CD4-positive, alpha-beta T cell treated with Interleukin-17A for 4 hours (primary cell): ENCODE measurements around the gene DLAT.
"Not testable (repeated sequence)": the region's sequence is repeated elsewhere in the genome, so short reads cannot be mapped to it uniquely, and the experiment has no call there.

ENCODE experiments used
- DNase-seq: peaks from one replicate; pipeline ENCODE4 v3.0.0-alpha.2; 2020; ENCODE audit warnings: mixed read lengths

DLAT gene

DNA sequence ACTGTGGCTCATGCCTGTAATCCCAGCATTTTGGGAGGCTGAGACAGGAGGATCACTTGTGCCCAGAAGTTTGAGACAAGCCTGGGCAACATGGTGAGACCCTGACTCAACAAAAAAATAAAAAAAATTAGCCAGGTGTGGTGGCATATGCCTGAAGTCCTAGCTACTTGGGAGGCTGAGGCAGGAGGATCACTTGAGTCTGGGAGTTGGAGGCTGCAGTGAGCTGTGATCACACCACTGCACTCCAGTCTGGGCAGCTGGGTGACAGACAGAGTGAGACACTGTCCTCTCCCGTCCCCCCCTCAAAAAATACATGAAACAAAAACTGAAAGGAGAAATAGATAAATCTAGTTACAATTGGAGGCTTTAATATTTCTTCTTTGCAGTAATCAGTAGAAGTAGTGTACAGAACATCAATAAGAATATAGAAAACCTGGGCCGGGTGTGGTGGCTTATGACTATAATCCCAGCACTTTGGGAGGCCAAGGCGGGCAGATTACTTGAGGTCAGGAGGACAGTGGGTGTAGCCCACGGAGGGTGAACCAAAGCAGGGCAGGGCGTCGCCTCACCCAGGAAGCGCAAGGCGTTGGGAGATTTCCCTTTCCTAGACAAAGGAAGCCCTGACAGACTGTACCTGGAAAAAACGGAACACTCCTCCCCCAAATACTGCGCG lies 19.6 kb upstream of the DLAT start:
- no peak for DNase-seq

DNA sequence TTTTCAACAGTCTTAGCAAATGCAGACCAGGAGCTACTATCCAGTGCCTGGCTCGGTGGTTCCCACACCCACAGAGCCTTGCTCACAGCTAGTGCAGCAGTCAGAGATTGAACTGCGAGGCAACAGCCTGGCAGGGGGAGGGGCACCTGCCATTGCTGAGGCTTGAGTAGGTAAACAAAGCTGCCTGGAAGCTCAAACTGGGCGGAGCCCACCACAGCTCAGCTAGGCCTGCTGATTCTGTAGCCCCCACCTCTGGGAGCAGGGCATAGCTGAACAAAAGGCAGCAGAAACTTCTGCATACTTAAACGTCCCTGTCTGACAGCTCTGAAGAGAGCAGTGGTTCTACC lies 19.1 kb upstream of the DLAT start:
- not testable (repeated sequence) for DNase-seq

DNA sequence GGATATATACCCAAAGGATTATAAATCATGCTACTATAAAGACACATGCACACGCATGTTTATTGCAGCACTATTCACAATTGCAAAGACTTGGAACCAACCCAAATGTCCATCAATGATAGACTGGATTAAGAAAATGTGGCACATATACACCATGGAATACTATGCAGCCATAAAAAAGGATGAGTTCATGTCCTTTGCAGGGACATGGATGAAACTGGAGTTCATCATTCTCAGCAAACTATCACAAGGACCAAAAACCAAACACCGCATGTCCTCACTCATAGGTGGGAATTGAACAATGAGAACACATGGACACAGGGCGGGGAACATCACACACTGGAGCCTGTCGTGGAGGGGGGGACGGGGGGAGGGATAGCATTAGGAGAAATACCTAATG lies 13.8 kb upstream of the DLAT start:
- not testable (repeated sequence) for DNase-seq

DNA sequence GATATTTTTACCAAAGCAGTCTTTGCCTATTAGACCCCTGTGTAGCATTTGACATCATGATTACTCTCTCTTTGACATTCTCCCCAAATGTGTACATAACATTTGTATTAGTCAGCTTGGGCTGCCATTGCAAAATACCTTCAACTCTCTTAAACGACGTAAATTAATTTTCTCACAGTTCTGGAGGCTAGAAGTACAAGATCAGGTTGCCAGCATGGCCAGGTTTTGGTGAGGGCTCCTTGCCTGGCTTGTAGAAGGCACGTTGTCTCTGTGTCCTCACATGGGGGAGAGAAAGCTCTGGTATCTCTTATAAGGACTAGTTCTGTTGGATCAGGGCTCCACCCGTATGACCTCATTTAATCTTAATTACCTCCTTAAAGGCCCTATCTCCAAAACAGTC lies 12.3 kb upstream of the DLAT start:
- no peak for DNase-seq

DNA sequence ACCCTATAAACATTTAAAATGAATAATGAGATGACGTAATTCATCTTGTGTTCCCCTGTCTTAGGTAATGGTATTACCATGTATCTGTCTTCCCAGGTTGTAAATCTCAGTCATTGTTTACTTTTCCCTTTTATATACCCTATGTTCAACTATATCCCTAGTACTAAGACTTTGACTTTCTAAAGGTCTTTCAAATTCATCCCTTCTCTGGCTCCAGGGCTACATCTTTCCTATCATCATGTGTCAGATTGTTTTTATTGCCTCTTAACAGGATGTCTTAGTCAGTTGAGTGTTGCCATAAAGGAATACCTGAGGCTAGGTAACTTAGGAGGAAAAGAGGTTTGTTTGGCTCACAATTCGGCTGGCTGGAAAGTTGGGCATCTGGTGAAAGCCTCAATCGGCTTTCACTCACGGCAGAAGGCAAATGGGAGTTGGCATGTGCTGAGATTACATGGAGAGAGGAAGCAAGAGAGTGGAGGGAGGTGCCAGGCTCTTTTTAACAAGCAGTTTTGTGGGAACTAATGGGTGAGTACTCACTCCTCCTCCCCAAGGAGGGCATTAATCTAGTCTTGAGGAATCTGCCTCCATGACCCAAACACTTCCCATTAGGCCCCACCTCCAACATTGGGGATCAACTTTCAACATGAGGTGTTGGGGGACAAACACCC lies 11.6 kb upstream of the DLAT start:
- no peak for DNase-seq

DNA sequence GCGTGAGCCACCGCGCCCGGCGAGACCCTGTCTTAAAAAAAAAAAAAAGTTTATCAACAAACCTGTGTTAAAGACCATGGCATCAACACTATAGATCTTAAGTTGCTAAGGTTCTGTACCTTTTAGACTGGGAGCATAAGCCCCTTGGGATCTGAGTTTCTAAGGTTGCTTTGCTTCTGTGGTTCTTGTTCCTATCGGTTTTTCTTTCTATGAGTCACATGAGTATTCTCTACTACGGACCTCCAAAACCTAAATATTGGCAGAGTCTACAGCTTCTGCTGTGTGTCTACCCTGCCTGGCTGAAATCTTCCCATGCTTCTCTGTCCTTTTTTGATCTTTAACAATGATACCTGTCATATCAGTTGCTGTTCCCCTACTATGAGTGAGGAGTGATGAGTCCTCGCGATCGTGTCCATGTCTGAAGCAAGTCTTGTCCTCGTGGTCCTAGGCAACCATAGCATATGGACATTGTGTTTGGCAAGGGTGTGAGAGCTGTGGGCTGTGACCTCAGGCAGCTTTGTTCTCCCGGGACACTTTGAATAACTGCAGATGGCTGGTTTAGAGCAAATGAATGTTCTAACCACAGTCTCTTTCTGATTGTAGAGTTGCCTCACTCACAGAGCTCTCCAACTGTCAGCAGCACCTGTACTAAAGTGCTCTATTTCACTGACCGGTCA lies 9.0 kb upstream of the DLAT start:
- DNase-seq: no peak

DNA sequence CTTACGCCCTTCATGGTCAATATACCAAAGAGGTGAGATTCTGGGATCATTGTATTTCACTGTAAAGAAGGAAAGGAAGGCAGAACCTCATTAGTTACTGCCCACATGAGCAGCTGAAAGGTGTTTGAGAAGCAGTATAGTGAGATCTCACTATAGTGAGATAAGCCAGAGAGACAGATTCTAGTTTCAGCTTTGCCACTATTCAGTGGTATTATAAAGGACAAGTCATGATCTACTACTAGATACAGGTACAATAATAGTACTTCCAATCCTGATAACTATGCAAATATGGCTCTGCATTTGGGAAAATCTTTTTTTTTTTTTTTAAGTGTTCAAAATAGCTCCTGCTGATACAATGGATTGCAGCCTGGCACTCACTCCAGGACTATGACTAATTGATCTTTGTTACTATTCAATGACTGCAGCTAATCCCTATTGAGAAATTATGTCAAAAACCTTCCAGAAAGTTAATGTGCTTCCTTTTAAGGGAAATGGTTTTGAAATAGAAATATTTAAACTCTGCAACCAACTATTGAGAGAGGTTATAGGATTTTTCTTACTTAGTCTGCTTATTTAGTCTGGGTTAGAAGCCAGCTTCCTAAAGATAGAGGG lies 8.3 kb upstream of the DLAT start:
- no peak for DNase-seq

DNA sequence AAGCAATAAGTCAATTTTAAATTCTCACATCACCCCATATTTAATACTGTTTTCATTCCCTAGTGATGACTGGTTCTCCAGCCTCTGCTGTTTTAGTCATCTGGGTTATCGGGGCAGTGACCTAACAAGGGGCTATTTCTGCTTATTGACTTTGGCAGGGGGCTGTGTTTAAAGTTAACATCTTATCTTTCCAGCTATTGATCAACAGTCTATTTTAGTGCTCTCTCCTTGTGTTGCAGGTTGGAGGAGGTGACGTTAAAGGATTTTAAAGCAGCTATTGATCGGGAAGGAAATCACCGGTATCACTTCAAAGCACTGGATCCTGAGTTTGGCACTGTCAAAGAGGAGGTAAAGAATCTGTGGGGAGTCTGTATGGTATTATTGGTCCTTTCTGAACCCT lies 7.7 kb upstream of the DLAT start:
- no peak for DNase-seq

DNA sequence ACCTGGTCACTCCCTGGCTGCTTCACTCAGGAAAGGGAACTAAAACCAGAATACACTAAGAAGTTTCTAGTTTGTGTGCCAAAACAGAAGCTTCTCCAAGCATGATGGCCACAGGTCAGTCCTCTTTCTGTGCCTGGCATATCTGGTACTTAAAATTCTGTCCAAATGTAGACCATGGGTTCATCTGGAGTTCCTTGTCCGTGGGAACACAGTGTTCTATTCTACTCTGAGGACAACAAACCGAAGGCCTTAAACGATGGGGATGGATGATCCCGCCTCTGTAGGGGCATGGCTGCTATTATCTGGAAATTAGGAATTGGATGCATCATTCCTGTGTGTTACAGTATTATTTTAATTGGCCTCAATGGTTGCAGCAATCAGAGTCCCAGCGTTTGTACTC lies 6.1 kb upstream of the DLAT start:
- no peak for DNase-seq

DNA sequence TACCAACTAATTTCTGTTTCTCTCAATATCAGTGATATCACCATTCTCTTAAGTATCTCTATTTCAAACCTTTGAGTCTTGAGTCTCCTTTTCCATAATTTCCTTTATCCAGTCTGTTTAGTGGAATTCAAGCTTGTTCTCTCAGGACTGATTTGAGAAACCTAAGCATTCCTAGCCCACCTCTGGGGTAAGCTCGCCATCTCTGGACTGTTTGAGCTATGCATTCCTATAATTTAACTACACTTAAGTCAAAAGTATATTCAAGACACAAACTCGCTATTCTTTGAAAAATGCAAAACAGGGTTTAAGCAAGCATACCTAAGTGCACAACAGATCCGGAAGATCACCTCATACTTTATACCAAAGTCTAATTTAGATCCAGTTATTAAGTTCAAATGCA lies 2.1 kb upstream of the DLAT start:
- DNase-seq: no peak

DNA sequence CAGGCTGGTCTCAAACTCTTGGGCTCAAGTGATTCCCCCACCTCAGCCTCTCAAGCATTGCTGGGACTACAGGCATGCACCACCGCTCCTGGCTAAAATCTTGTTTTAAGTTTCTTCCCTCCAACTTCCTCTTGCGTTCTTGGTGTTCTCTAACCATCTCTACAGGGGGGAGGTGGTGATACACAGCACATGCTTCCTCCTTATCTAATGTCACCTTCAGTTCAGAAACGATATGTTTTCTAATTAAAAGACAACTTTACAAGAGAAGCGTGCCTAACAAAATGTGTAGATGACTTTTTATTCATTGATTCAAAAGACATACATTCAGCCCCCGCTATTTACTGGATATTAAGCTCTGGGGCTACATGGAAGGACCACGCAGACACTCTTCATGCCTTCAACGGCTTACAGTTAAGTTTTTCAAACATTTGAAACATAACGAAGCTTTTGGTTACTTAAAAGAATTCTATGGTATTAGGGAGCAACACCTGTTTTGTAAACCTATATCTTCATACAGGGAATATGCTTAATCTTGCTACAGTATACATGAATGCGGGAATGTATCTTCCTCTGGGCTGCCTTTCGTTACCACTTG lies 933 bp upstream of the DLAT start:
- DNase-seq: peak; percentile 15

DNA sequence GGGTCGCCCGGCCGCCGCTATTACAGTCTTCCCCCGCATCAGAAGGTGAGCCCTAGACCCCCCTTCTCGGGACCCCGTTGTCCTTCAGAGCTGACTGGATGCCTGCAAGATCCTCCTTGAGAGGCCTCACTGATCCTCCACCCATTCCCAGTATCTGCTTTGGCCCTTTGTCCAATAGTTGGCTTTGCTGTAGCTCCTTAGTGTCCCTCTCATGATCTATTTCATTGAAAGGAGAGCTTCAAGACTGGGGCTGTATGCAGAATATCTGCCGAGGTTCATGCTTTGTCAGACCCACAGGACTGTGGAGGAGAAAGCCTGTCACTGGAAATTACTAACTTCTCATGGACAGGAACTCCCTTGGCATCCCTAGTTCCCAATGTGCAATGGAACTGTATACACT lies 499 bp downstream of the DLAT start:
- DNase-seq: no peak

DNA sequence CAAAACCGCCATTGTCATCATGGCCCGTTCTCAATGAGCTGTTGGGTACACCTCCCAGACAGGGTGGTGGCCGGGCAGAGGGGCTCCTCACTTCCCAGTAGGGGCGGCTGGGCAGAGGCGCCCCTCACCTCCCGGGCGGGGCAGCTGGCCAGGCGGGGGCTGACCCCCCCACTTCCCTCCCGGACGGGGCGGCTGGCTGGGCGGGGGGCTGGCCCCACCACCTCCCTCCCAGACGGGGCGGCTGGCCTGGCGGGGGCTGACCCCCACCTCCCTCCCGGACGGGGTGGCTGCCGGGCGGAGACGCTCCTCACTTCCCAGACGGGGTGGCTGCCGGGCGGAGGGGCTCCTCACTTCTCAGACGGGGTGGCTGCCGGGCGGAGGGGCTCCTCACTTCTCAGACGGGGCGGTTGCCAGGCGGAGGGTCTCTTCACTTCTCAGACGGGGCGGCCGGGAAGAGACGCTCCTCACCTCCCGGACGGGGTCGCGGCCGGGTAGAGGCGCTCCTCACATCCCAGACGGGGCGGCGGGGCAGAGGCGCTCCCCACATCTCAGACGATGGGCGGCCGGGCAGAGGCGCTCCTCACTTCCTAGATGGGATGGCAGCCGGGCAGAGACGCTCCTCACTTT lies 1.7 kb downstream of the DLAT start:
- not testable (repeated sequence) for DNase-seq

DNA sequence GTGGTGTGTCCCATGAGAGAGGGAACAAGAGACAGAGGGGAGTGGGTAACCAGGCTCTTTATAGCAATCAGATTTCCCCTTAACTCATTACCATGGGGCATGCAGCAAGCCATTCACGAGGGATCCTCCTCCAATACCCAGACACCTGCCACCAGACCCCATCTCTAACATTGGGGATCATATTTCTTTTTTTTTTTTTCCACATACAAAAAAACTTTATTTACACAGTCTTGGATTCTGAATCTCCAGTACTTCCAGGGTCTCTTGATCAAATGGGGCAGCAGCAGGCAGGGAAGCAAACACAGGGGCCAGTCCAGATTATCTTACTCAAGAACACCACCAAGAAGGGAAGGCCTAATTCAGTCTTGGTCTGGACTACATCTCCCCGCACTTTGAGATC lies 4.3 kb downstream of the DLAT start:
- DNase-seq: no peak

DNA sequence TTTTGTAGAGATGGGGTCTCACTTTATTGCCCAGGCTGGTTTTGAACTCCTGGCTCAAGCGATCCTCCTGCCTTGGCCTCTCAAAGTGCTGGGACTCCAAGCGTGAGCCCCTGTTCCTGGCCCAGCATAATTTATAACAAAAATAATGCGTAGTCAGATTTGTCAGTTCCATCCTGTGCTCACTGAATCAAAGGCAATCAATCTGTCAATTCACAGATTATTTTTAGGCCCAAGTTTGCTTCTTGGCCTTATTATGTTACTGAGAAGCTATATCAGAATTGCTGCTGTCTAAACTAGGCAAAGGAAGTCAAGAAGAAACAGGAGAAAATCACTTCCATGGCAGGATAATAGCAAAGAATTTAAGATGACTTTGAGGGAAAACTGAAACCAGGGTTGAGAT lies 8.7 kb downstream of the DLAT start:
- DNase-seq: no peak

DNA sequence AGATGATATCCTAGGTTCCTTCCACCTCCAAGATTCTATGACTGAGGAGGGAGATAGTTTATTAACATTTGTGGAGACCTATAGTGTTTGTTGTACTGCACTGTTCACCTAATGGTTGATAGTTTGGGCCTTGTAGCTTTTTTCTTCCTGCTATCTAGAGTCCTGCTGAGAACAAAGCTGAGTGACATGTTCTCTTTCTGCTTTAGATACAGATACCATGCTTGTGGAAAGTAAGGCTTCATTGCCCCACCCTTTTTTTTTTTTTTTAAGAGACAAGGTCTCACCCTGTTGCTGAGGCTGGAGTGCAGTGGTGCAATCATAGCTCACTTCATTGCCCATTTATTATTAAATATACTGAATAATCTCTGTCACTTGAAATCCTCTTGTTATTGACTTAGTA lies 12.3 kb downstream of the DLAT start:
- DNase-seq: no peak

DNA sequence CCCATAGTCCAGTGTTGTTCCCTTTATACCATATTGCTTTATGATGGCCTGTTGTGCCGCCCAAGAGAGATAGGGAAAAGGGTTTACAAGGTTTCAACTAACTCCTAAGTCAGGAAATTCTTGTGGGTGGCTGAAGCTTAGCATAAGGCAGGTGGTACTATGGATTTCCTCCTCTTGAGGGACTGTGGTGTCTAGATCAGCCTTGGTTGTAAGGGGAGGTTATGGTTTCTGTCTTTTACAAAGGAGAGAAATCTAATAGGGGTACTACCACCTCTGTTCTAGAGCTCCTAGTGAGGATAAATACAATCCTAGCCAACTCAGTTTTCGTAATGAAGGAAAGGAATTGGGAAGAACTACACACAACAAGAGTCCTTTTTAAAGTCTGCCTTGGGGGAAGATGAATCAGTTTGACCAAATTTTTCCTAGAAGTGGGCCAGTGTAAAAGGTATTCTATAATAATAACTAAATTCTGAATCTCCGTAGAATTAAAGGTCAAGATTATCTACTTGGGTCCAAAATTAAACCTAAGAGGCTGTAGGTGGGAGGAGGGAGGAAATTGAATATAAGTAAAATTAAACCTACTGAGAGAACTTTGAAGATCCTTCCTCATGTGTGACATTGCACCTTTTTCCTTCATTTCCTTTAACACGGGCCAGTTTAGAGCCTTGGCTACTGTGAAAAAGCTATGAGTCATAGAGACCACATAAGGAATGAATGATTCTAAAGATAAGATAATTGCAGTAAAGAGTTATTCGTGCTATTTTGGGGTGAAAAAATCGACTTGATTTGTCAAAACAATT lies 17.2 kb downstream of the DLAT start:
- no peak for DNase-seq

DNA sequence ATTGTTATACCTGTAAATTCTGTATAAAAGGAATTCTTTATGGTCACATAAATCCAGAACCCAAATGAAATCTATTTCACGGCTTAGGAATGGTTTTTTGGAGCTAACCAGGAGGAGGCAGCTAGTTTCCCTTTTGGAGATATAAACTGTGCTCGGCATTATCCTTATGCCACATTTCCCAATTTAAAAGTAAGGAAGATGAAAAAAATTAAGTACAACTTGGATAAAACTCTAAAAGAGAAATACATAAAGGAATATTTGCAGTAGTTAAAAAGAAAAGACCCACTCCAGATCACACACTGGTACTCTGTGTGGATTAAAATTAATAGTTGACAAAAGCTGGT lies 17.7 kb downstream of the DLAT start:
- DNase-seq: no peak

DNA sequence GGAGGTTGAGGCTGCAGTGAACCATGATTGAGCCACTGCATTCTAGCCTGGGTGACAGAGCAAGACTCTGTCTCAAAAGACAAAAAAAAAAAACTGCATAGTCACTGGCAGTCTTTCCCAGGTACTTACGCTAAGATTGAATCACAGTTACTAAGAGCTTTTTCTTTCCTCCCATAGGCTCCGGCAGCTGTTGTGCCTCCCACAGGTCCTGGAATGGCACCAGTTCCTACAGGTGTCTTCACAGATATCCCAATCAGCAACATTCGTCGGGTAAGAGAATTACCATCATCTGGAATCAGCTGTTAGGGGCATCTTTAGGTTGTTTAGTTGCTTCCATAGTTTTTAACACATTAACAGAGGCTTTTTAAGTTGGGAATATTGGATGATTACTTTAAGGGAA lies 19.8 kb downstream of the DLAT start:
- DNase-seq: no peak

DNA sequence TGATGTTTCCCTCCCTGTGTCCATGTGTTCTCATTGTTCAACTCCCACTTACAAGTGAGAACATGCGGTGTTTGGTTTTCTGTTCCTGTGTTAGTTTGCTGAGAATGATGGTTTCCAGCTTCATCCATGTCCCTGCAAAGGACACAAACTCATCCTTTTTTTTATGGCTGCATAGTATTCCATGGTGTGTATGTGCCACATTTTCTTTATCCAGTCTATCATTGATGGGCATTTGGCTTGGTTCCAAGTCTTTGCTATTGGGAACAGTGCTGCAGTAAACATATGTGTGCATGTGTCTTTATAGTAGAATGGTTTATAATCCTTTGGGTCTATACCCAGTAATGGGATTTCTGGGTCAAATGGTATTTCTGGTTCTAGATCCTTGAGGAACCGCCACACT lies 21.4 kb downstream of the DLAT start:
- DNase-seq: not testable (repeated sequence)

DNA sequence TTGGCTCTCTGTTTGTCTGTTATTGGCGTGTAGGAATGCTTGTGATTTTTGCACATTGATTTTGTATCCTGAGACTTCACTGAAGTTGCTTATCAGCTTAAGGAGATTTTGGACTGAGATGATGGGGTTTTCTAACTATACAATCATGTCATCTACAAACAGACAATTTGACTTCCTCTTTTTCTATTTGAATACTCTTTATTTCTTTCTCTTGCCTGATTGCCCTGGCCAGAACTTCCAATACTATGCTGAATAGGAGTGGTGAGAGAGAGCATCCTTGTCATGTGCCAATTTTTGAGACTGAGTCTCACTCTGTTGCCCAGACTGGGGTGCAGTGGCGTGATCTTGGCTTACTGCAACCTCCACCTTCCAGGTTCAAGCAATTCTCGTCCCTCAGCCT lies 23.0 kb downstream of the DLAT start:
- DNase-seq: not testable (repeated sequence)

DNA sequence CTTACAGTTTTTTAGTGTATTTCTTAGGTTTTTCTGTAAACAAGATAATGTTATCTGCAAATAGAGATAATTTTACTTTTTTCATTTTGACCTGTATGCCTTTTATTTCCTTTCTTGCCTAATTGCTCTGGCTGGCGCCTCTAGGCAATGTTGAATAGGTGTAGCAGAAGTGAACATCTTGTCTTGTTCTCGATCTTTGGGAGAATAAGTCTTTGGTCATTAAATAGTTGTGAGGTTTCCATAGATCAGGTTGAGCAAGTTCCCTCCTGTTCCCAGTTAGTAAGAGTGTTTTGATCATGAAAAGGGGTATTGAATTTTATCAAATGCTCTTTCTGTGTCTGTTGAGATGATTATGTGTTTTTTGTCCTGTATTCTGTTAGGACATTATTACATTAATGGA lies 24.6 kb downstream of the DLAT start:
- no peak for DNase-seq

DNA sequence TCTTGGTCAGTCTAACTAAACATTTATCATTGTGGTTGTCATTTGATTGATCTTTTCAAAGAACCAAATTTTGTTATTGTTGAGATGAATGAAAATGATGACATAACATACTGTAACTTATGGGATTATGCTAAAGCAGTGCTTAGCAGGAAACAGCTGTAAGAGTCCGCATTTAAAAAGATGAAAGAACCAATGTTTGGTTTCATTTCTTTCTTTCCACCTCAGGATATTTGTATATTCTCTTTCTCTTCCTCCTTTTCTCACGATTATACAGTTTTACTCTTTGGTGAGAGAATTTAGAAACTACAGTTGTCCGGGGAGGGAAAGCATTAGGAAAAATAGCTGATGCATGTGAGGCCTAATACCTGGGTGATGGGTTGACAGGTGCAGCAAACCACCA lies 25.5 kb downstream of the DLAT start:
- no peak for DNase-seq
